Right lobe of liver (tissue), 6 donors: ENCODE data around the gene COX10. TPM values are rescaled to one million over a fixed set of nuclear protein-coding genes. Genes with fewer than 3 reads are reported as not detected.

Experiments used
- ATAC-seq, 4 donors: fragments of 200-7000 bp; cut with Tn5 transposase; one replicate each; pipeline ENCODE4 v1.9.1; 2020; ENCODE audit warnings: mild to moderate bottlenecking in 4 of 4, moderate library complexity in 4 of 4
- DNase-seq, 3 donors: peaks; one replicate each; pipeline ENCODE4 v3.0.0-alpha.2; 2020
- H3K27ac ChIP-seq, 3 donors: fragments of 200-600 bp; one replicate each; pipeline ENCODE4 v1.8.0; 2022
- H3K27me3 ChIP-seq, 2 donors: fragments of 200-600 bp; one replicate each; pipeline ENCODE4 v1.8.0; 2022
- H3K36me3 ChIP-seq, 4 donors: fragments of 200-600 bp; sonication (generic) in 1 of 4; one replicate each; pipeline versions ENCODE4 v1.5.1 to v1.8.0; 2017 to 2022; ENCODE audit warnings: control low read depth in 1 of 4
- H3K4me1 ChIP-seq, 4 donors: fragments of 200-600 bp; sonication (generic) in 1 of 4; one replicate each; pipeline versions ENCODE4 v1.5.1 to v1.8.0; 2017 to 2022; ENCODE audit warnings: control low read depth in 1 of 4
- H3K4me3 ChIP-seq, 3 donors: fragments of 200-600 bp; one replicate each; pipeline ENCODE4 v1.8.0; 2022
- H3K9me3 ChIP-seq, 4 donors: fragments of 200-600 bp; sonication (generic) in 1 of 4; one replicate each; pipeline versions ENCODE4 v1.5.1 to v1.8.0; 2017 to 2022; ENCODE audit warnings: control low read depth in 1 of 4
- CTCF ChIP-seq, 4 donors: fragments of 200-600 bp in 3 of 4; fragments of 450-650 bp in 1 of 4; IDR thresholded peaks; one replicate each; pipeline versions ENCODE4 v1.5.1 to v1.8.0; 2016 to 2022; ENCODE audit warnings: antibody characterized with exemption in 4 of 4, mild to moderate bottlenecking in 2 of 4
- POLR2A ChIP-seq: fragments of 450-650 bp; IDR thresholded peaks from one replicate; pipeline ENCODE4 v1.6.1; 2017; ENCODE audit warnings: antibody characterized with exemption, mild to moderate bottlenecking
- WGBS: methylation state at CpG from one replicate; pipeline ENCODE4 v1.1.6; 2018; ENCODE audit warnings: low coverage, low lambda C conversion rate; ENCODE audit not compliant: insufficient coverage; ENCODE audit errors: missing lambda C conversion rate; 5-methylcytosine and 5-hydroxymethylcytosine counted together
- intact Hi-C, 2 donors: fragments of 100-400 bp; cut with DNase I; formaldehyde crosslinking; loops; one replicate each; pipeline versions ENCODE4 v1.11.2 to v1.14.1; 2022
- total RNA-seq, 6 experiments: library from RNA; depleted of rRNA in 2 of 6; stranded (reverse); fragments of >200 nt in 2 of 6; fragmentation: NEBNext Ultra II Directional in 3 of 6; extraction: Animal tissue kit (Norgen Biotek cat#: 25700) in 3 of 6; gene quantifications; one replicate each; pipeline versions ENCODE4 v1.1.0 to v1.2.4, GENCODE V29; 2016 to 2023
- donor health status: DM: no; HTN: yes; CAD: no.
- donor health status: DM: no; HTN: no; CAD: no.
- donor health status: DM: no; HTN: no; CAD: no.
- donor health status: DM: no; HTN: yes; CAD: no.
- donor health status: DM: no; HTN: yes; CAD: no.

COX10 gene
- total RNA-seq, 6 experiments from 2014 or later = 6.8 to 23.0 (median 9.0) TPM

DNA sequence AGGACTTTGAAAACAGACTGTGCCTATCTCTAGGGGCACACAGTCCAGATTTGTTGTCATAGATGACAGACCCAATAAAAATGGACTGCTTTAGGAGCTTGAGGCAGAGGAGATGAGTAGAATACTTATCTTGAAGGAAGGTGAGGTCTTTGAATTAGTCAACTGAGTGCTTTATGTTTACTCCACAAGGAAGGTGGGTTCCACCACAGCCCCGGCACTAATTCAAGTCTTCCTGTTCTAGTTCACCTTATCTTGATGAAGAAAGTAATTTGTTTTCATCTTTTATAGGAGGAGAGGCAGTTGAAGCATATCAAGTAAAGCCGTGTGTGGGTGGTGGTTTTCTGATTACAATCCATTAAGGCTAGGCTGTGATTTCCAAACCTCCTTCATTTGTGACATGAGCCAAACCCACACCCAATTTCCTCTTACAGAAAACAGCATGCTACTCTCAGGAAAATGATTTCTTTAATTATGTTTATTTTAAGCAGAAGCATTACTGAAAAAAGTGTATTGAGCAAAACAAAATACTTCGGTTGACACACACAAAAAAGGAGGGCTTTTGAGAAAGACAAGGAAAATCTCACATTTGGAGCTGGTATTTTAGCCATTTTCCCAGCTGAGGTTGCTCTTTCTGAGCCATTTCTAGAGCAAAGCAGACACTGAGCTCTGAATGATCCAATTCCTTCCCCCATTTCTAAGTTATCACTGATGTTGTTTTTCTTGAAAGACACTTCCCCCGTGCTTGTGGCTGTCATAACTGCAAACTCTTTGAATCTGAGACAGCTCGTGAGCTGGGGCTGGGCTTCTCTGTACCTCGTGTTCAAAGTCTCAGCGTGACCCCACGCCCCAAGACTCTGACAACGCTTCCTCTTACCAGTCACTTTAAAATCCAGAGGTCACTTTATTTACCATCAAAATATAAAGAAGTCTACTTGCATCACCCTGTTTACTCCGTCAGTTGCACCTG, 132.0 kb downstream of the COX10 start:
- 64% methylated on average over 10 of the region's 10 CpGs for WGBS
- H3K9me3 ChIP-seq = no peaks in the 10 kb centered on the region
- ATAC-seq (peak in 1 of 4 donors; percentile 15), DNase-seq (no peak)
- no peaks in the 10 kb centered on the region for H3K27me3 ChIP-seq
- H3K36me3 ChIP-seq = no peaks in the 10 kb centered on the region
- H3K27ac ChIP-seq = no peak overlapping the region
- intact Hi-C loops = loop anchor here in 1 of 2 donors (10.0 kb wide), 1 partner anchor 93 kb away; no protein-coding TSS in a partner anchor
- no peak overlapping the region for H3K4me3 ChIP-seq
- no peak for TF ChIP-seq CTCF (IDR thresholded peaks at IDR 0.05)
- TF ChIP-seq POLR2A = no peak
- H3K4me1 ChIP-seq = peaks cover 0 to 9% (median 3%) of the 10 kb centered on the region in 4 donors

GRCh38 chr17:14201988-14202380, 132.7 kb downstream of the COX10 start:
- no peaks in the 10 kb centered on the region for H3K36me3 ChIP-seq
- TF ChIP-seq POLR2A (no peak), CTCF (IDR thresholded peaks at IDR 0.05) (no peak)
- H3K27ac ChIP-seq = no peak overlapping the region
- WGBS = 100% methylated on average over 4 of the region's 4 CpGs
- H3K27me3 ChIP-seq = no peaks in the 10 kb centered on the region
- no peaks in the 10 kb centered on the region for H3K9me3 ChIP-seq
- H3K4me3 ChIP-seq = no peak overlapping the region
- DNase-seq (no peak), ATAC-seq (no peak)
- intact Hi-C loops = loop anchor here in 1 of 2 donors (10.0 kb wide), 1 partner anchor 93 kb away; no protein-coding TSS in a partner anchor
- H3K4me1 ChIP-seq = peaks cover 0 to 10% (median 4%) of the 10 kb centered on the region in 4 donors

DNA sequence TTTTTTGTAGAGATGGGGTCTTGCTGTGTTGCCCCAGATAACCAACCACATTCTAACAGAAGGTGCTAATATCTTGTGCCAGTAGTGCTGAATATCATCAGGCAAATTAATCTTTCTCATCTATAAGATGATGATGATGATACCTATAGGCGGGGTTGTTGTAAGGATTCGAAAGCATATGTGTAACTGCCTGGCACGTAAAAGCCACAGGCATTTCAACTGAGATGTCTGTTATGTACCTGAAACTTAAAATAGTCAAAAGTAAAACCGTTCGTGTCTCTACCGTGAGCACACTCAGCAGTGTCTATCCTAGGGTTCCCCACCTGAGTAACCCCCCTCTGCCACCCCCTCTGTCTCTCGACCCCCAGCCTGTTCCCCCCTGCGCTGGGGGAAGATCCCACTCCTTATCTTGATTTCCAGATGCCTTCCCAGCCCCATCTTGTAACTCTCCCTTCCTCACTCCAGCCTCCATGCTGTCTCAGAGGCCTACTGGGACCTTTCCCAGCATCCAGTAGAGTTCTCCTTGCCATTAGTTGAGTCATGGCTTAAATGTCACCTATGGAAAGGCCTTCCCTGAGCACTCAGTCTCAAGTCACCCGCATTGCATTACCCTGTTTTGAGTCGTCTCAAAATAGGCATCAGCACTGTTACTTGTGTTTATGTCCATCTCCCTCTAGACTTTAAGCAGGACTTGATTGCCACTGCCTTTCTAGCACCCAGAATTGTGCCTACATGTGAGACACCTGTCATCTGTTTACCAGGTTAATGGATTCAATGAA, 133.3 kb downstream of the COX10 start:
- TF ChIP-seq CTCF (IDR thresholded peaks at IDR 0.05) (no peak), POLR2A (no peak)
- no peaks in the 10 kb centered on the region for H3K9me3 ChIP-seq
- H3K27ac ChIP-seq = no peak overlapping the region
- H3K4me3 ChIP-seq = no peak overlapping the region
- DNase-seq (no peak), ATAC-seq (no peak)
- H3K4me1 ChIP-seq = peaks cover 0 to 10% (median 4%) of the 10 kb centered on the region in 4 donors
- no peaks in the 10 kb centered on the region for H3K36me3 ChIP-seq
- H3K27me3 ChIP-seq = no peaks in the 10 kb centered on the region
- intact Hi-C loops = loop anchor here in 1 of 2 donors (10.0 kb wide), 1 partner anchor 92 kb away; no protein-coding TSS in a partner anchor
- 87% methylated on average over 9 of the region's 10 CpGs for WGBS

DNA sequence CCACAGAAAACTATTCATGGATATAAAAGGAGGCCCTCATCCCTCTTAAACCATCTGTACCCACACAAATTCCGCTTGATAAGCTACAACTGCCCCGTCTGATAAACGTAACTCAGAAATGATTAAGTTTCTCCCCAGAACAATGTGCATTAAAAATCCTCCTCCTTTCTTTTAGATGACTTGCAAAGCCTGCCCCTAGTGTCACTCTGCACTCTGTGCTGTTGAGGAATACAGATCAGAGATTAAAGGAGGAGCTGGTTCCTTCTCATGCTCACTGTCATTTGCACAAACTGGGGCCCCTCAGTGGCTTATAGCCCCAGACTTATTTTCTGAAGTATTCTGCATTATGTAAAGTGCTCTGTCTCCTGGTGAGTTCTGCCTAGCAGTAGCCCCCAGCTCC, 134.1 kb downstream of the COX10 start:
- DNase-seq = no peak
- Histone ChIP-seq H3K27ac (no peak overlapping the region), H3K4me3 (no peak overlapping the region), H3K9me3 (no peaks in the 10 kb centered on the region), H3K27me3 (no peaks in the 10 kb centered on the region), H3K36me3 (no peaks in the 10 kb centered on the region), H3K4me1 (peaks cover 0 to 10% (median 4%) of the 10 kb centered on the region in 4 donors)
- TF ChIP-seq CTCF (IDR thresholded peaks at IDR 0.05) (peak in 1 of 4 donors; percentile 17), POLR2A (no peak)
- 86% methylated on average over 3 of the region's 3 CpGs for whole genome bisulfite sequencing
- intact Hi-C loops = loop anchor here in 1 of 2 donors (10.0 kb wide), 1 partner anchor 91 kb away; no protein-coding TSS in a partner anchor
- ATAC-seq = no peak
